Lower leg skin (tissue), 3 donors: ENCODE measurements around the gene LSG1.

Experiments used
- CTCF ChIP-seq, 3 donors: fragments of 450-650 bp; IDR thresholded peaks; one replicate each; pipeline ENCODE4 v1.5.1; 2016; ENCODE audit warnings: antibody characterized with exemption in 3 of 3, mild to moderate bottlenecking in 3 of 3, moderate library complexity in 2 of 3
- POLR2A ChIP-seq, 2 donors: fragments of 450-650 bp; IDR thresholded peaks; one replicate each; pipeline ENCODE4 v1.6.1; 2016 to 2017; ENCODE audit warnings: antibody characterized with exemption in 2 of 2, mild to moderate bottlenecking in 1 of 2, moderate library complexity in 1 of 2

GRCh38 chr3:194696702-194697101 is 24.7 kb upstream of the LSG1 start:
- TF ChIP-seq CTCF (IDR thresholded peaks at IDR 0.05) (no peak), POLR2A (IDR thresholded peaks at IDR 0.05) (no peak)
